NCI-H82 treated with DMSO at 0.1 percent for 48 hours (cell line): ENCODE measurements around the gene TRNP1.
A peak's percentile ranks its signal among the peaks of the same experiment; 100 is the strongest.

Source experiments
- DNase-seq: peaks from one replicate; lab custom pipeline; 2025; ENCODE audit not compliant: unreplicated experiment; lab: John Stamatoyannopoulos, UW

The TRNP1 gene

GRCh38 chr1:27025718-27026117 is 32.2 kb downstream of the TRNP1 start:
- DNase-seq, result no peak

- DNase-seq, result peak; percentile 73
Measured at GRCh38 chr1:27026621-27027574, 33.4 kb downstream of the TRNP1 start.

DNA sequence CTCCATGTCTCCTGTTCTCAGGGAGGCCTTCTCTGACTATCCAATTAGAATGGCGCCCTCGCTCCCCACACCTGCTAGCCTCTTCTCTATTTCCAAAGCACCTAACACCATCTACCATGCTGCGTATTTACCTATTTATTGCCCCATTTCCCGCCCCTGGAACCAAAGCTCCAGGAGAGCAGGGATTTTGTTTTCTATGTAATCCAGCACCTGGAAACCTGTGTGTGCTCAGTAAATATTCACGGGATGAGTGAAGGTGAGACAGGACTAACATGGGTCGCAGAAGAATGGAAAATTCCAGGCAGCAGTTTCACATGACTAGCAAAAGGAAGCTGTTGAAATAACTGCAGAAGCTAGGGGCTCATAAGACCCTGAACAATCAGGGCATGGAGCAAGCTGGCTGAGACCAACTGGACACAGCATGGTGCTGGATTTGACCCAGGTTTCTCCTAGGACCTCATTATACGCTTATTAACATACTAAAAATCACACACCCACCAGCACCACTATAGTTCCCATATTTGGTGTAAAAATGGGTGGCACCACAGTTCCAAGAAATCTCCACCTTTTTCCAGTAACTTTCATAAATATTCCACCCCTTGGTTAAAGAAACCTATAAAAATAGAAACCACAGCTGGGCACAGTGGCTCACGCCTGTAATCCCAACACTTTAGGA is 34.2 kb downstream of the TRNP1 start:
- DNase-seq, result no peak

GRCh38 chr1:27029517-27029916 is 36.0 kb downstream of the TRNP1 start:
- no peak for DNase-seq

GRCh38 chr1:27031235-27032118 is 38.0 kb downstream of the TRNP1 start:
- DNase-seq, result peak; percentile 58

GRCh38 chr1:27032119-27032461 is 38.6 kb downstream of the TRNP1 start:
- no peak for DNase-seq

DNA sequence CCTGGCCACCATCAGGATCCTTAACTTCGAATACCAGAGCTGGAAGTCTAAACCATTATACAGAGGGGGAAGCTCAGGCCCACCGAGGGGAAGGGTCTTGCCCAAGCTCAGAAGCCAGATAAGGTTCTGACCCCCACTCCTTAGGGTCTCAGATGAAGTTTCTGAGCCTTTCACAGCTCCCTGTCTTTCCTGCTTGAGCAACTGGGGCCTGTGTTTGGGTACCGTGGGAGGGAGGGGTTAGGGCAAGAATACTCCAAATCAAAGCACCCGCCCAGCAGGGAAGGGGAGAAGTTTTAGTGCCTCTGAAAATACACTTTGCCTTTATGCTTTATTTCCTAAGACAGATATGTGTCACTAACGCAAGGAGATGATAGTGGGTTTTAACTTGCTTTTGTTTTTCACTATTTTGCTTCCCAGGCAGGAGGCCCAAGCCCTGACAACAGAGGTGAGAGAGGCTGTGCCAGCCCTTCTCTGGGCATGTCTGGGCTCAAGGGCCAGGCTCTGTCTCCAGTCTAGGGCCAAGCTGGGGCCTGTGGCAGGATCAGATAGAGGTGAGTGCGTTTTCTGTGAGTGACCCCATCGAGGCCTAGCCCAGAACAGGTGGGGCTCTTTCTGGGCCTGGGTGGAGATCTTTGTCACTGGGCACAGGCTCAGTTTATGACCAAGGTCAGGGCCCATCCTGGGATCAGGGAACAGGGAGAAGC is 39.7 kb downstream of the TRNP1 start:
- DNase-seq, result no peak

DNA sequence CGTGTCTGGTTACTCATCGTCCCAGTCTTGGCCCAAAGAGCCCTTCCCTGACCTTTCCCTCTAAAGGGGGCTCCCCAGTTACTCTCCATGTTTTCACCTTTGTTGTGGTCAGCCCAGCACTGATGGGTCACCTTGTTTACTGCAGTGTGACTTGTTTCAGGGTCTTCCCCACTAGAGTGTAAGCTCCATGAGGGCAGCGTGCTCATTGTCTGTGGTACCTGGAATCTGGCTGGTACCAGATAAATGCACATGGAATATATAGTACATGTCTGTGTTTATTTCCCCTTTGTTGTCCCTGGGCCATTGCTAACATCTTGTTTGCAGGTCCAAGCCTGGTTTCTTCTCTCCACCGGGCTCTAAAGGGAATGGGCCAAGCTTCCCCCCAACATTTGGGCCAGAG is 41.9 kb downstream of the TRNP1 start:
- no peak for DNase-seq

DNA sequence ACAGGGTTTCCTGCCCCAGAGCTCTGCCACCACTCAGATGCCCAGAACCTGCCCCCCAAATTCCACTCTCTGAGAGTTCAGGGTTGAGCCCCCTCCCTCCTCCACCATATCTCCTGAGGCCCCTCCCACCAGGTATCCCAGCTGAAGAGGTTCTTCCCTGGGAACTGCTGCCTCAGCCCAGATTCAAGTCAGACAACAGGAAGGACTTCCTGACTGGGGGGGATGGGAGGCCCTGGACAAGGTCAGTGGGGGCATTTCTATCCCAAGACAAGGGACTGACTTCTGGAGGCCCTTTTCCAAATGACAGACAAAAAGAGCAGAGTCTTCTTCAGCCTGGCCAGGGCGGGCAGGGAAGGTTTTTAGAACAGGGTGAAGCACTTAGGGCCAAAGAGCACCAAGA is 43.2 kb downstream of the TRNP1 start:
- no peak for DNase-seq

GRCh38 chr1:27037518-27037917 is 44.0 kb downstream of the TRNP1 start:
- DNase-seq, result no peak

GRCh38 chr1:27038020-27038419 is 44.5 kb downstream of the TRNP1 start:
- no peak for DNase-seq

DNA sequence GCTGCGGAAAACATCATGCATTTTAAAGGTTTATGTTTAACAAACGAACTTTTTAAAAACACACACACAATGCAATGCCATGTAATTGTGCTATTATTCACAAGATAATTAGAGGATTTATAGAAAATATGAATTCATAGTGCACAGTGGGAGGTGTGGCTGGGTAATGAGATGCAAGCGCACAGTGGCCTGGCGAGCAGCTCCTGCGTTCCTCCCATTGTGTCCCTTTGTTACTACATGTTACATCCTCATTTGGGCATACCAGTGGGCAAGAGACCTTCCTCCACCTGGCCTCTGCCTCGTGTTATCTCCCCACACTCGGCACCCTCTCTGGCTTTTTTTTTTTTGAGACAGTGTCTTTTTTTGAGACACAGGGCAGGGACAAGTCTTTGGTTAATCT is 49.2 kb downstream of the TRNP1 start:
- no peak for DNase-seq

GRCh38 chr1:27044613-27045151 is 51.2 kb downstream of the TRNP1 start:
- peak; percentile 68 for DNase-seq

DNA sequence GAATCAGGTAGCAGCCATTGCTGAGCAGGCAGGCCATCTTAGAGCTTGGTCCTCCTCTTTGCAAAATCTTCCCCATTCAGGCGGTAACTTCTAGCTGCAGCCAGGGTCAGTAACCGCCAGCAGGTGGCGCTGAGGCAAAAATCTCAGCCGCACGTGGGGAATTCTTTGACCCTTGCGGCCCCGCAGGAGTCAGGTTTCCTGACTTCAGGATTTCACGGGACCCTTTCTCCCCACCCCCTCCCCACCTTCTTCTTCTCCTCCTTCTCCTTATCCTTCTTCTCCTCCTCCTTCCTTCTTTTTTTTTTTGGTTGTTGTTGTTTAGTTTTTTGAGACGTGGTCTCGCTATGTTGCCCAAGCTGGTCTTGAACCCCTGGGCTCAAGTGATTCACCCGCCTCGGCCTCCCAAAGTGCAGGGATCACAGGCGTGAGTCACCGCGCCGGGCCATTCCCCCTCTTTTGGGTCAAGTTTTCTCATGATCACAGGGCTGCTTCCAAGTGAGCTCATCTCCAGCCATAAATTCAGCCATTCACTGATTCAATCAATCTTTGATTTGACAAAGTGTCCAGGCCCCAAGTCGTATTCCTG is 52.6 kb downstream of the TRNP1 start:
- DNase-seq, result peak; percentile 33

DNA sequence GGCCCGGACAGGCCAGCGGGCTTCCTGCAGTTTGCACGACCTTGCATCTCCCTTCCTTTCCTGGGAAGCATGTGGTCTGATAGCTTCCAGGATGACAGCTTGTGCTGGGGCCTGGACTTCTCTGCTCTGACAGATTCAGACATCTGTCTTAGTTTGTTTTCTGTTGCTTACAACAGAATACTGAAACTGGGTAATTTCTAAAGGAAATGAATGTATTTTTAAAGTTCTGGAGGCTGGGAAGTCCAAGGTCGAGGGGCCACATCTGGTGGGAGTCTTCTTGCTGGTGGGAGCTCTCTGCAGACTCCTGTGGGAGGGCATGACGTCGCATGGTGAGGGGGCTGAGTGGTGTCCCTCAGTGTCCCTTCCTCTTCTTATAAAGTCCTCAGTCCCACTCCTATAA is 54.4 kb downstream of the TRNP1 start:
- DNase-seq, result peak; percentile 81

GRCh38 chr1:27049100-27049499 is 55.6 kb downstream of the TRNP1 start:
- no peak for DNase-seq

- peak; percentile 52 for DNase-seq
Measured at GRCh38 chr1:27049607-27050006, 56.1 kb downstream of the TRNP1 start.
